Dermis blood vessel endothelial cell (primary cell): Measurements from ENCODE around the gene PHF1. TPM values are rescaled to one million over a fixed set of nuclear protein-coding genes. Genes with fewer than 3 reads are reported as not detected.
"Not testable (repeated sequence)": the region's sequence is repeated elsewhere in the genome, so short reads cannot be mapped to it uniquely, and the experiment has no call there.

Experiments used
- DNase-seq: peaks from one replicate; pipeline ENCODE4 v3.0.0; 2010
- total RNA-seq: library from RNA; depleted of rRNA; stranded (reverse); fragments of >200 nt; gene quantifications from 2 replicates; pipeline ENCODE4 v1.2.3, GENCODE V29; 2014

The PHF1 gene
- 14.4 and 16.5 TPM in 2 replicates for total RNA-seq

DNA sequence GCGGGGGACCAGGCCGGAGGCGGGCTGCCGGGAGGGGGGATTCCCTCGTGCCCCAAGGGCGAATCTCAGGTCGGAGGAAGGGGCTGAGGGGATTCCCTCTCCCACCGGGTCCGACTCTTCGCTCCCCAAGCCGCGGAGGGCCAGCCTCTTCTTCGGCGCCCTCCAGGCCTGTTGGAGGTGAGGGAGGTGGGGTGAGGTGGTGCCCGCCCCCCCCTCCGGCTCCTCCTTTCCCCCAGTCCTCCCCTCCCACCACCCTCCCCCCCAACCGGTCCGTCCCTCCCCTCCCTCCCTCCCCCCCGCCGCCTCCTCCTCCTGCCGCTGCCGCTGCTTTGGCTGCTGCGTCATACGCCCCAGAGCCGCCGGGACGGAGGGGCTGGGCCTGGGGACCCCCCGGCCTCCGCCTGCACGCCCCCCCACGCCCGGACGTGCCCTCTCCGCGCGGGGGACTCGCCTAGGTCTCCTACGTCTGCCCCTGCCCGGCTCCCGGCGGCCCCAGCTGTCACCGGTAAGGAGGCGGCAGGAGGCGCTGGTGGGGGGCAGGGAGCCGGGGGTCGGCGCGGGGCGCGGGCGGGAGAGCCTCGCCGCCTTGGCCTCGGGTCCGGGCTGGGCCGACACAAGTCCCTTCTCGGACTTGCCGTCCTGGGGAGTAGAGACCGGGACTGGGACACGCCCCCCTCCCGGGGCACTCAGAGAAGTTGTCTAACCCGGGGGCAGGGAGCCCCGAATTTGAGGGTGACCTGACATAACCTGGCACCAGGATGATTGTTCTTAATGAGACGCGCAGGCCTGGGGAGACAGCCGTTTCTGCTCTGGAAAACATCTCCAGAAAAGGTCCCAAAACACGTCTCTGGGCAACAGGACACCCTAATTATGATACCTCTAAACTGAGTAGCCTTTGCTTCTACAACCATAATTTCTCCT, at the start of gene PHF1:
PHF1 (plus strand) TSS at position 304 of the 921 bp plus-strand sequence. CDS start 1,250 bp downstream, outside the sequence.
- DNase-seq: peak; percentile 84

DNA sequence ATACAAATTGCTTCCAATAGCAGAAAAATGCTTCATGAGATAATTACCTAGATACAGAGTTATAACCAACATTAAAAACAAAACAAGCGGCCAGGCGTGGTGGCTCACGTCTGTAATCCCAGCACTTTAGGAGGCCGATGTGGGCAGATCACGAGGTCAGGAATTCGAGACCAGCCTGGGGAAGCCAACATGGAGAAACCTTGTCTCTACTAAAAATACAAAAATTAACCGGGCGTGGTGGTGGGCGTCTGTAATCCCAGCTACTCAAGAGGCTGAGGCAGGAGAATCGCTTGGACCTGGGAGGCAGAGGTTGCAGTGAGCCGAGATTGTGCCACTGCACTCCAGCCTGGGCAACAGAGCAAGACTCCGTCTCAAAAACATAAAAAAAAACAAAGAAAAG, 47.3 kb upstream of the PHF1 start:
- DNase-seq: not testable (repeated sequence)

DNA sequence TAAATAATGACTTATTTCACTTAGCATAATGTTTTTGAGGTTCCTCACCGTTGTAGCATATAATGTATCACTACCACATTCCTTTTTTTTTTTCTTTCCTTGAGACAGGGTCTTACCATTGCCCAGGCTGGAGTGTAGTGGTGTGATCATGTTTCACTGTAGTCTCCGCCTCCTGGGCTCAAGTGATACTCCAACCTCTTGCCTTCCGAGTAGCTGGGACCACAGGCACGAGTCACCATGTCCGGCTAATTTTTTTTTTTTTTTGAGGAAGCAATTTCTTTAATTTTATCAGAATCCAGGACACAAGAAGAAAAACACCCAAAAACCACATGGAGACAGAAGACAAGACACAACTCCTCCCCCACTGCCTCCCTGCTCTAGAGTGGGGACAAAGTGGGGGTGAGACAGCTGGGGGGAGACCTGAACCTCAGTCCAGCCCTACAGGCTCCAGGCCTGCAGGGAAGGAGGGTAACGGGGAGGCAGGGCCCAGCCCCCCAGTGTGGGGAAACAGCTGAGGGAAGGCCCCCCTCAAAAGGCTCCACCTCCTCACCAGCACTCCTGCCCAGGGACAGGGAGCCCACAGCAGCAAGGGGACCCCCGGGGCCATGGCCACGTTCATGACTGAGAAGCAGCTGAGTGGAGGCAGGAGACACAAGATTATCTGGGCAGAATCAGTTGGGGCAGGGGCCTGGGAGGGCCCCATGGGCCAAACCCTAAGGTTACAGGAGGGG, 46.2 kb upstream of the PHF1 start:
- DNase-seq: peak; percentile 4

DNA sequence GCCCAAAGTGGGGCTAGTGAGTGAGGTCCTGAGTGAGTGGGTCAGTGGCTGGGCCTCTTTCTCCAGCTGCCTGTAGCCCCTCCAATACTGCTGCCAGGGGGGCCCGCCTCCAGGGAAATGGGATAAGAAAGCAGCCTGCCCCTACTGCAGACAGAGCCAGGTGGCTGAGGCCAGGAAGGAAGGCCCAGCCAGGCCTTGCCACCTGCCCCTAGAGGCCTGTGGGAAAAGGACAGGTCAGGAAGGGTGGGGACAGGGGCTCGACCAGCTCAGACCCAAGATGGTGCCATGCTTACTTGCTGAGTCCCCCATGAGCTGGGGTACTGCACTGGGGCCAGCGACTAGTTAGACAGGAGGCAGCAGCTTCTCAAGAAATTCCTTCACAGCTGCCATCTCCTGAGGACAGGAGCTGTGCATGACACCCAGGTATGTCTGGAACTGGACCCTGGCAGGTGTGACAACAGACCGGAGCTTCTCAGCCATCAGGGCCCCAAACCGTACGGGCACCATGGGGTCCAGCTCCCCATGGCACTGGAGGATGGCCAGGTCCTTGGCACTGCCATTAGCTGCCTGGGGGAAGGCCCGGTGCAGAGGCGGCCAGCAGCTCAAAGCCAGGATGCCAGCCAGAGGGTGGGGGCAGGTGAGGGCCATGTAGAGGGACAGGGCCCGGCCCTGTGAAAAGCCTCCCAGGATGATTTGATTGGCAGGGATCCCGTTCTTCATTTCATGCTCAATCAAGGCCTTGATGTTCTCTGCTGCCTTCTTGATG, 45.4 kb upstream of the PHF1 start:
- not testable (repeated sequence) for DNase-seq

DNA sequence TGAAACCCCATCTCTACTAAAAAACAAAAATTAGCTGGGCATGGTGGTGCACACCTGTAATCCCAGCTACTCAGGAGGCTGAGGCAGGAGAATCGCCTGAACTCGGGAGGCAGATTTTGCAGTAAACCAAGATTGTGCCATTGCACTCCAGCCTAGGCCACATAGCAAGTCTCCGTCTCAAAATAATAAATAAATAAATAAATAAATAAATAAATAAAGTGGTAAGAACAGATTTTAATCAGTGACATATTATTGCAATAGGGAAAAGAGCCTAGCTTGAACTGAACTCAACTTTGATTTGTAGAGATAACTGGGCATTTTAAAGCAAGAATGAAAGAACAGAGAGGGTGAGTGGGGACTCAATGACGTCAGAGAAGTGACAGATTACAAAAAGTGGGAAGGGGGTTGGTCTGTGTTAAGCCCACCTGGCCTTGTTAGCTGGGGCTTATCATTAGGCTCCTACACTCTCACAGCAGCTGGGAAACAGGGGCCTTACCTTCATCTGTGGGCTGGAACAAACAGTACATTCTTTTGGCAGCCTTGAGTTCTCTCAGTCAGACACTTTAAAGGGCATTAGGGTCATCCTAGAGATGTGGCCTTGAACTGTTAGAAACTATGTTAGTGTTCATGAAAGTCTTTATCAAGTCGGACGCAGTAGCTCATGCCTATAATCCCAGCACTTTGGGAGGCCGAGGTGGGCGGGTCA, 43.7 kb upstream of the PHF1 start:
- DNase-seq: no peak

DNA sequence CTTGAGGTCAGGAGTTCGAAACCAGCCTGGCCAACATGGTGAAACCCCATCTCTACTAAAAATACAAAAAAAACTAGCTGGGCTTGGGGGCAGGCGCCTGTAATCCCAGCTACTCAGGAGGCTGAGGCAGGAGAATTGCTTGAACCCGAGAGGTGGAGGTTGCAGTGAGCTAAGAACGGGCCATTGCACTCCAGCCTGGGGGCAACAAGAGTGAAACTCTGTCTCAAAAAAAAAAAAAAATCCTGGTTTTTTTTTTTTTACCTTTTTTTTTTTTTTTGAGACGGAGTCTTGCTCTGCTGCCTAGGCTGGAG, 43.1 kb upstream of the PHF1 start:
- DNase-seq: not testable (repeated sequence)

DNA sequence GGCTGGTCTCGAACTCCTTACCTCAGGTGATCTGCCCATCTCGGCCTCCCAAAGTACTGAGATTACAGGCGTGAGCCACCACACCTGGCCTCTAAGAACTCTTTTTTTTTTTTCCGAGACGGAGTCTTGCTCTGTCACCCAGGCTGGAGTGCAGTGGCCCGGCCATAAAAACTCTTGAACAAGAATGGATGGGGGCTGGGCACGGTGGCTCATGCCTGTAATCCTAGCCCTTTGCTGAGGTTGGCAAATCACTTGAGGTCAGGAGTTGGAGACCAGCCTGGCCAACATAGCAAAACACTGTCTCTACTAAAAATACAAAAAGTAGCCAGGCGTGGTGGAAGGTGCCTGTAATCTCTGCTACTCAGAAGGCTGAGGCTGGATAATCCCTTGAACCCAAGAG, 38.9 kb upstream of the PHF1 start:
- not testable (repeated sequence) for DNase-seq

DNA sequence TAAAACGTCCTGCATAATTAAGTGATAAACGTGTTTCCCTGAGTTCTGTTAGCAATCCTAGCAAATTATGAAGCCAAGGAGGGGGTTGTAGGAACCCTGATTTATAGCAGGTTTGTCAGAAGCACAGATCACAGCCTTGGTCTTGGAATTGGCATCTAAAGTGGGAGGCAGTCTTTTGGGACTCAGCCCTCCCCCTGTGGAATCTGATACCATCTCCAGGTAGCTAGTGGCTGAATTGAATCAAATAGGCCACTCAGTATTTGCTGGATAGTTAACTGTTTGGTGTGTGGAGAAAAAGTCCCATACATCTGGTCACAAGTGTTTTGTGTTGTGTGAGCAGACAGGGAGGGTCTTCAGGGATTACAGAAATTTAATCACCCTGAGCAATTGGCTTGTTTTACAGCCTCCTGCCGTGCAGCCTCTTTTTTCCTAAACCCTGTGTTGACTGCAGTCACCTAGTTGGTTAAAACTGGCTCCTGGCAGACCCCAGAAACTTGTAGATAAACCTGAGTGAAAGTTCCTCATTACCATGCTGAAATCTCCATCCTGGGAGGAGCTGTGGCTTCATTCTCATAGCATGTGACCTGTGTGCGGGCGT, 38.2 kb upstream of the PHF1 start:
- DNase-seq: no peak

DNA sequence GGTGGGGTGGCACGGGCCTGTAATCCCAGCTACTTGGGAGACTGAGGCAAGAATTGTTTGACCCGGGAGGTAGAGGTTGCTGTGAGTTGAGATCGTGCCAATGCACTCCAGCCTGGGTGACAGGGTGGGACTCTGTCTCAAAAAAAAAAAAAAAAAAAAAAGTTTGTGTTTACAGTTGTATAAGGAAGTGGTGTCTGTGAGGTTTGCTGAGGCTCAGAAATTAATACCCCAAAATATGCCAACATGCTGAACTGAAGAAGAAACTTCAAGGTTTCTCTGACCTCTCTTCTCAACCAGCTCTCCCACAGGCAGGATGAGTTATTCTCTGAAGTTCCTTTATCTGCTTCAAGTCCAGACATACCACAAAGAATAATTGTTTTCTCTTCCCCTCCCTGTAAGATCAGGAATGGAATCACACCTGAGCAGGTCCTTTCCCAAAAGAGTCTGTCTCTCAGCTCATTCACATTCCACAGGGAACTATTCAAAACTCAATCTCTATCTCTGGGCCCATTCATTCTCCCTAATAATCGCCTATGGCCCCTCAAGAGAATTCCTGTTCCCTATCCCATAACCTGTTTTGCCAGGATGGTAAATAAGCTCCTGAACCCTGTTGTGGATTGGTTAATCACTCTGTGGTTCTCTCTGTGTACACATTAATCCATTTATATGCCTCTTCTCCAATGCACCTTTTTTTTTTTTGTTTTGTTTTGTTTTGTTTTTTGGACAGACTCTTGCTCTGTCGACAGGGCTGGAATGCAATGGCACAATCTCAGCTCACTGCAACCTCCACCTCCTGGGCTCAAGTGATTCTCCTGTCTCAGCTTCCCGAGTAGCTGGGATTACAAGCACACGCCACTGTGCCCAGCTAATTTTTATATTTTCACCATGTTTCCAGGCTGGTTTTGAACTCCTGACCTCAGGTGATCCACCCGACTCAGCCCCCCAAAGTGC, 36.6 kb upstream of the PHF1 start:
- no peak for DNase-seq

DNA sequence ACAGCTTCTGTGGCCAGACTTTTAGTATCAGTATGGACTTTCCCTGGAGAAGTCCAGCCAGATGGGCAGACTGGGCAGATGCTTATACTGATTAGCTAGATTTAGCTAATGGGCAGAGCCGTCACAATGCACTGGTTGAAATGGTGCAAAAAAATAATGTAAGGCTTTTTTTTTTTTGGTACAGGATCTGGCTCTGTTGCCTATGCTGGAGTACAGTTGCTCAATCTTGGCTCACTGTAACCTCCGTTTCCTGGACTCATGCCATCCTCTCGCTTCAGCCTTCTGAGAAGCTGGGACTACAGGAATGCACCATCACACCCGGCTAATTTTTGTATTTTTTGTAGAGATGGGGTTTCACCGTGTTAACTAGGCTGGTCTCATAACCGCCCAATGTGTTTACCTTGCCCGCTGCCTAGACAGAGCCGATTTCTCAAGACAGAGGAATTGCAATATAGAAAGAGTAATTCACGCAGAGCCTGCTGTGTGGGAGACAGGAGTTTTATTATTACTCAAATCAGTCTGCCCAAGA, 35.6 kb upstream of the PHF1 start:
- DNase-seq: peak; percentile 42

DNA sequence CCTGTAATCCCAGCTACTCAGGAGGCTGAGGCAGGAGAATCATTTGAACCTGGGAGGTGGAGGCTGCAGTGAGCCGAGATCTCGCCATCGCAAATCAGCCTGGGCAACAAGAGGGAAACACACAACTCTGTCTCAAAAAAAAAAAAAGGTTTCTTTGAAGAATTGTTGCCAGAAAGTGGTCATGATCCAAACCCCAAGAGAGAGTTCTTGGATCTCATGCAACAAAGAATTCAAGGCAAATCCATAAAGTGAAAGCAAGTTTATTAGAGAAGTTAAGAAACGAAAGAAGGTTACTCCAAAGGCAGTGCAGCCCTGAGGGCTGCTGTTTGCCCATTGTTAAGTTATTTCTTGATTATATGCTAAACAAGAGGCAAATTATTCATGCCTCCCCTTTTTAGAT, 33.6 kb upstream of the PHF1 start:
- no peak for DNase-seq

DNA sequence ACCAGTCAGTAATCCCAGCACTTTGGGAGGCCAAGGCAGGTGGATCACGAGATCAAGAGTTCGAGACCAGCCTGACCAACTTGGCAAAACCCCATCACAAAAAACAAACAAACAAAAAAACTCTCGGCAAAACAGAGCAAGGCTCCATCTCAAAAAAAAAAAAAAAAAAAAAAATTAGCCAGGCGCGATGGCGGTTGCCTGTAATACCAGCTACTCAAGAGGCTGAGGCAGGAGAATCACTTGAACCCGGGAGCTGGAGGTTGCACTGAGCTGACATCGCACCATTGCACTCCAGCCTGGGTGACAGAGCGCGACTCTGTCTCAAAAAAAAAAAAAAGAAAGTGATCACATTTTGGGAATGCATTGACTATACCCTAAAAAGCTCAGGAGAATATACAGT, 31.6 kb upstream of the PHF1 start:
- DNase-seq: not testable (repeated sequence)

DNA sequence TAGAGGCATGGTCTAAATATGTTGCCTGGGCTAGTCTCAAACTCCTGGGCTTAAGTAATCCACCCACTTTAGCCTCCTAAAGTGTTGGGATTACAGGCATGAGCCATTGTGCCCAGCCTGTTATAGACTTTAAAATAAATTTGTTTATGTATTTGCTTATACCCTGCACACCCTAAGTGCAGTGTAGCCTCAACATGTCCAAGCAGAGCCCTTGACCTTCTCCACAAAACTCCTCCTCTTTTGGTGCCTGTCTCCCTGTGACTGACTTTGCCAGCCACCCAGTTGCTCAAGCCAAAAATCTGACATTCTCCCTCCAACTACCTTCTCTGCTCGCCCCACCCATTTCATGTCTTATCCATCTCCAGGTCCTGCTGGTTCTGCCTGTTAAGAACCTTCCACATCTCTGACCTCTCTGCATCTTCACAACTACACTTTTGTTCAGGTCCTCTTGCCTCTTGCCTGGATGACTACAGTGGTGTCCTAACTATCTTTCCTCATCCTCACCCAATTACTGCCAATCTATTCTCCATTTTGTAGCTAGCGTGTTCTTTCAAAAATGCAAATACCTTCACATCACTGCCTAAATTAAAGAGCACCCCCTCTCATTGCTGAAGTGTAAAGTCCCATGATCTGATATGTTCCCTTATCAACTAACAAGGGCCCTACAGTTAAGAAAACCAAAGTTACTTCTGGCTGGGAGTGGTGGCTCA, 30.4 kb upstream of the PHF1 start:
- no peak for DNase-seq

DNA sequence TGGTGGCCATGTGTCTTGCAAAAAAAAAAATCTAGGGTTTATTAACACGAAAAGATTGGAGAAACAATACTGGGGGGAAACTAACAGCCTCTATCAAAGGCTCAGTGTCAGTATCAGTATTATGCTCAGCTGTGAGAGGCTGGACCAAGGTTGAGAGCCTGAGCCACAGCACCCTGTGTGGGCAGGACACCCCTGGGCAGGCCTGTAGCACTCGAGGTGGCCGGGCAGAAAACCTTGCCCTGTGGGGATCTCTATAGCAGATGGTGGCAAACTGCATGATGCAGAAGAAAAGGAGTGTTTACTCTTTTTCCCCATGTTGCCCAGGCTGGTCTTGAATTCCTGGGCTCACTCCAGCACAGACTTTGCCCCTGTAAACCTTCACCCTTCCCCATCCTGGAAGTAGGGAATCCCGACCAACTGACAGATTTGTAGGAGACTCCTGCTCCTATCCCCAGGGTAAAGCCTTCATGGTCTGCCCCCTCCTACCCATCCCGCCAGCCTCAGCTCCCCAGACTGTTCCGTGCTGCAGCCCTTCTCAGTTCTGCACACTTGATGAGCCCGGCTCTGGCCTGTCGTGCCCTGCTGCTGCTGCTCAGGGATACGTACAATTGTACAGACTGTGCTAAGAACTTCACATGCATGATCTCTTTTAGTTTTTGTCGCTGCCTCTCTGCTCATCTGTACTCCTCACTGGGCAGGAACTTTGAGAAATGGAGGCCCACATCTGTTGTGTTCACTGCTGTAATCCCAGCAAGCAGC, 27.2 kb upstream of the PHF1 start:
- DNase-seq: no peak

DNA sequence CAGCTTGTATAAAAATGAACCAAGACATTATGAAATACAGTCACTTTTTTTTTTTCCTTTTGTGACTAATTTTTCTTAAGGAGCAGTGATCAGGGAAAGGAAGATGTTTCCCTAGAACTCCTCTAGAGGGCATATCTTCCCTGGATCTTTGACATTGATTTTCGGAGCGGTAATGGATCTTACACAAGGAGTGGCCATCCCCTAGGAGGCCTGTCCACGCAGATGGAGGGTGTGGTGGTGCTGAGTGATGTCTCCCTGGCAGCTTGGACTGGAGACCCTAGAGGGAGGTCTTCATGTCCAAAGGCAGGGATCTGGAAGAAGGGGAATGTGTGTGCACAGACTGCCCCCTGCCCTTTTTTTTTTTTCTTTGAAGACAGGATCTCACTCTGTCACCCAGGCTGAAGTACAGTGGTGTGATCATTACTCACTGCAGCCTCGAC, 26.2 kb upstream of the PHF1 start:
- DNase-seq: peak; percentile 67

DNA sequence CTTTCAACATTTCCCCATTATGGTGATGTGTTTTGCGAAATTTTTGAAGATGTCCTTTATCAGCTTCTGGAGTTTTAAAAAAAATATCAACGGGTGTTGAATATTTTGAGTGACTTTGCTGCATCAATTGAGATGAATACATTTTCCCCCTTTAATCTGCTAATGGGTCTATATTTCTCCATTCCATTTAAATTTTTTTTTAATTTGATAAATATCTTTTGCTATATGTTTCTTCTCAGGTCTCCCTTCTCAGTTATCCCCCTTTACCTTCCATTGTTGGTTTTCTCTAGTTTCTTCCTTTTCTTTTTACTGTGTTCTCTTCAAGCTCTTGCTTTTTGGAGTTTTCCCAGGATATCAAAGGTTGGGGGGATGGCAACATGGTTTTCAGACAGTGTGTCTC, 20.6 kb upstream of the PHF1 start:
- no peak for DNase-seq

DNA sequence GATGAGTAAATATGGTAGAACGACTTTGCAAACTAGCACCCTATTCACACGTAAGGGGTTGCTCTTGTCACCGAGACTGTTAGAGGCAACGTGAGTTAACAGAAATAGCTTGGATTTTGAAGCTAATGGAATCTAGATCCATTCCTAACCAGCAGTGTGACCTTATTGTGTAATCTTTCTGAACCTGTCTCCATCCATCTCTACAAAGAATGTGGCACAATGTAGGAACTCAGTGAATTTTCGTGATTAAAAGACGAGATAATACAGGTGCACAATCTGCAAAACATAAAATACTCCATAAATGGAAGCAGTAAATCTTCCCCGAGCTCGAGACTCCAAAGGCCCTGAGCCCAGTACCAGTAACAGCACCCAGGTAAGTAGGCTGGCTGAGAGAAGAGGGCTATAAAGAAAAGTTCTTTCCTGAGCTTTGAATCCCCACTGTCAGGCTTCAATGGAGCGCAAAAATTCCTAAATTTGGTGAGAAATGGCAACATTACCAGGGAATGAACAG, 20.0 kb upstream of the PHF1 start:
- no peak for DNase-seq

DNA sequence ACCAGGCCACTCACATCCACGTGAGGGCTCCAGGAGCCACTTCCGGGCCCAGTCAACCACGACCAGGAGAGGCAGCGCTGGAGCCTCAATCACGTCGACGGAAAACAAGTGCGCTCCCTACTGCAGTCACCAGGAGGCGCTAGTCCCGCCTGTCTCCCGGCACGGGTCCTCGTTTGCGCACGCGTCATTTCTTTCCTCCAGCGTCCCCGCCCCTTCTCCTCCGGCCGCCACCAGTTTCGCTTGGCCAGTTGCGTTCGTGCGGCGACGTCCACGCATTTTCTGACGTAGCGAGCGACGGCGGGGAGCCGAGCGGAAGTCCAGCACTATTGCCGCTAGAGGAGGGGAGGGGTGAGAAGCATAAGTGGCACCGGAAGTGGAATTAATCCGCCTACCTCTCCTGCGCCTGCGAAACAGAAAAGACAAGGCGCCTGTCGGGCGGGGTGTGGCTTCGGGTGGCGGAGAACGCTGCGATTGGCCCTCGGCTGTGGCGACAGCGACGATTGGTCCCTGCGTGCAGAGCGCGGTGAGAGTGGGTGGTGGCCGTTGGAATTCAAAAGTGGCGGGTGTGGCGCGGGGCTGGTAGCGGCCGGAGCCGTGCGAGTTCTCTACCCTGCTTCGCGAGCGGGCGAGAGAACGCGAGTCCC, 19.4 kb upstream of the PHF1 start, which contains the start of gene KIFC1:
KIFC1 (plus strand) TSS at position 546 of the 644 bp plus-strand sequence. CDS start 163 bp downstream, outside the sequence.
- DNase-seq: peak; percentile 100
